Activated CD4-positive, alpha-beta memory T cell treated with anti-CD3 and anti-CD28 coated beads, Interleukin-2, amount 10 ng/mL, durations not matched to agents 7 days and 5 days (primary cell): ENCODE measurements around the gene ME3. TPM values are rescaled to one million over a fixed set of nuclear protein-coding genes. Genes with fewer than 3 reads are reported as not detected.
"Not testable (repeated sequence)": the region's sequence is repeated elsewhere in the genome, so short reads cannot be mapped to it uniquely, and the experiment has no call there.

Experiments used
- CTCF ChIA-PET: fragments of 350-600 bp; sonication (Branson Sonifier 250); formaldehyde crosslinking; loops from one replicate; lab custom pipeline; 2021; ENCODE audit warnings: antibody characterized with exemption, inconsistent platforms; lab: Charles Lee
- POLR2A ChIA-PET: fragments of 350-600 bp; sonication (Branson Sonifier 250); formaldehyde crosslinking; loops from one replicate; lab custom pipeline; 2021; ENCODE audit warnings: antibody characterized with exemption; lab: Charles Lee
- DNase-seq: peaks from one replicate; pipeline ENCODE4 v3.0.0-alpha.2; 2020
- H3K27ac Mint-ChIP-seq: one replicate; pipeline ENCODE4 v1.8.0; 2021; ENCODE audit warnings: mild to moderate bottlenecking, mixed read lengths
- H3K27me3 Mint-ChIP-seq: one replicate; pipeline ENCODE4 v1.8.0; 2021; ENCODE audit warnings: mixed read lengths
- H3K36me3 Mint-ChIP-seq: one replicate; pipeline ENCODE4 v1.8.0; 2021; ENCODE audit warnings: low read depth, mixed read lengths
- H3K4me1 Mint-ChIP-seq: one replicate; pipeline ENCODE4 v1.8.0; 2021; ENCODE audit warnings: mixed read lengths
- H3K4me3 Mint-ChIP-seq: one replicate; pipeline ENCODE4 v1.8.0; 2021; ENCODE audit warnings: mild to moderate bottlenecking, mixed read lengths
- H3K9me3 Mint-ChIP-seq: one replicate; pipeline ENCODE4 v1.8.0; 2021; ENCODE audit warnings: mixed read lengths
- total RNA-seq, 2 experiments: library from RNA; stranded (reverse); gene quantifications; one replicate each; pipeline ENCODE4 v1.2.3, GENCODE V29; 2021

Gene ME3
- total RNA-seq, 2 experiments from 2014 or later = 0.83 to 0.93 TPM

- Mint-ChIP-seq H3K4me1 (no peaks in the 10 kb centered on the region), H3K9me3 (peaks cover 2% of the 10 kb centered on the region), H3K4me3 (no peak overlapping the region), H3K36me3 (no peaks in the 10 kb centered on the region), H3K27me3 (peaks cover 11% of the 10 kb centered on the region), H3K27ac (no peak overlapping the region)
- ChIA-PET POLR2A (no interaction called here), CTCF (no interaction called here)
- DNase-seq = no peak
Observed at GRCh38 chr11:86621854-86622253, 50.6 kb downstream of the ME3 start.

DNA sequence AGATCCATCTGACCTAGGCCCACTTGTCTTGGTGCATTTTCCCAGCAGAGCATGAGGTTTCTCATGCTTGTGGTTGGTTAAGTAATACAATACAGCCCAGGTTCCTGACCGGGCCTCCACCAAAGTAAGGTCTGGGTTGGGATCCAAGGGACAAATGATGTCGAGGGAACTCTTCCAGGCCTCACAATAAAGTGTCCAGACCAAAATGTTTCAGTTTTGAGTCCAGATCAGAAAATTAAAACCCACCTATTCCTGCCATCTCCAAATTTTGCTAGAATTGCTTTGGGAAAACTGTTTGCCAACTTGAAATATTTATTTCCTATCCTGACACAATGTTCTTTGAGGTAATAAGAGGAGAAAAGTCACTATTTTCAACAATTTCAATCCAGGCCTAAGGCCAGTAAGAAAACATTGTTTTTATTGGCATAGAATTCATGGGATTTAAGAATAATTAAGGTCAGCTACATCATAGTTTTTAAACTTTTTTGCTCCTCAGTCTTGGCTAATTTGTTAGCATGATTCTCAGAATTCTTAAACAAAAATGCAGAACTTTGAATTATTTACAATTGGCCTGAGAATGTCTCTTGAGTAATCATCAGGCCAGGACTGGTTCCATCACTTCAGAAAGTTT, 51.4 kb downstream of the ME3 start:
- POLR2A ChIA-PET = no interaction called here
- no peaks in the 10 kb centered on the region for H3K36me3 Mint-ChIP-seq
- CTCF ChIA-PET = no interaction called here
- no peak for DNase-seq
- peaks cover 10% of the 10 kb centered on the region for H3K27me3 Mint-ChIP-seq
- peaks cover 2% of the 10 kb centered on the region for H3K9me3 Mint-ChIP-seq
- H3K4me1 Mint-ChIP-seq = no peaks in the 10 kb centered on the region
- no peak overlapping the region for H3K4me3 Mint-ChIP-seq
- H3K27ac Mint-ChIP-seq = no peak overlapping the region

- H3K27me3 Mint-ChIP-seq, H3K27ac Mint-ChIP-seq, POLR2A ChIA-PET, H3K4me1 Mint-ChIP-seq, H3K9me3 Mint-ChIP-seq, H3K4me3 Mint-ChIP-seq, DNase-seq, H3K36me3 Mint-ChIP-seq: not testable (repeated sequence)
- CTCF ChIA-PET = interaction anchor here (3.7 kb wide), 1 partner anchor 11 kb away, joined by 16 read pairs; no protein-coding TSS in a partner anchor
Observed at GRCh38 chr11:86619428-86619827, 53.0 kb downstream of the ME3 start.

GRCh38 chr11:86617502-86617901, 54.9 kb downstream of the ME3 start:
- Mint-ChIP-seq H3K4me3 (no peak overlapping the region), H3K27ac (no peak overlapping the region), H3K9me3 (peaks cover 2% of the 10 kb centered on the region), H3K27me3 (peaks cover 14% of the 10 kb centered on the region), H3K4me1 (no peaks in the 10 kb centered on the region), H3K36me3 (no peaks in the 10 kb centered on the region)
- ChIA-PET POLR2A (no interaction called here), CTCF (interaction anchor here (1.0 to 3.7 kb wide), 3 partner anchors 9 to 13 kb away, joined by 3 to 16 read pairs (median 4); no protein-coding TSS in a partner anchor)
- no peak for DNase-seq

- Mint-ChIP-seq H3K27ac (no peak overlapping the region), H3K36me3 (no peaks in the 10 kb centered on the region), H3K9me3 (peaks cover 2% of the 10 kb centered on the region), H3K27me3 (peaks cover 17% of the 10 kb centered on the region), H3K4me1 (no peaks in the 10 kb centered on the region), H3K4me3 (no peak overlapping the region)
- ChIA-PET POLR2A (no interaction called here), CTCF (no interaction called here)
- DNase-seq = no peak
Observed at GRCh38 chr11:86615487-86615886, 56.9 kb downstream of the ME3 start.

GRCh38 chr11:86610559-86611341, 61.7 kb downstream of the ME3 start:
- DNase-seq = no peak
- no peak overlapping the region for H3K4me3 Mint-ChIP-seq
- H3K27ac Mint-ChIP-seq = no peak overlapping the region
- H3K9me3 Mint-ChIP-seq = no peaks in the 10 kb centered on the region
- no peaks in the 10 kb centered on the region for H3K4me1 Mint-ChIP-seq
- H3K27me3 Mint-ChIP-seq = peaks cover 20% of the 10 kb centered on the region
- ChIA-PET POLR2A (no interaction called here), CTCF (no interaction called here)
- no peaks in the 10 kb centered on the region for H3K36me3 Mint-ChIP-seq

DNA sequence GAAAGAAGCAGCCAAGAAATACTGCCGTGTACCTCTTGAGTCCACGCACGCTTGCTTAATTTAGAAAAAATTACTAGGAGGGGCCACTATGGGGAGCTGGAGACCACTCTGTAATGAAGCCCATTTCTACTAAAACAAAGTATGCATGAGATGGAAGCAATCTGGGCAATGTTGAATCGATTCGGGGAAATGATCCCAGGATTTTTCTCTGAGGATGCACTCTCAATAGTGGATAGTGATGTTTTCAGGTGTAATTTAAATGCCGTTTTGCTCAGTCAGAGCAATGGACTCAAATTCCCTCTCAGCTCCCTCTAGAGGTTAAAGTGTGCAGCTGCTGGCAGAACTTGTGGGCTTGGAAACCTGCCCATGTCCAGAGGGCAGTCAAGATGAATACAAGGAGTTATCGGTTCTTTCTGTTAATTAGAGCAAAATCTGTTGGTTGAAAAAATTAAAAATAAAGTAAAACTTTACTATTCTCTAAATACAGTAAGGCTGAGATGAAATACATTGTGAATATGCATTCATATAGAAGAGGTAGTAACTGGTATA, 64.1 kb downstream of the ME3 start:
- H3K4me1 Mint-ChIP-seq = no peaks in the 10 kb centered on the region
- H3K36me3 Mint-ChIP-seq = no peaks in the 10 kb centered on the region
- no peak overlapping the region for H3K27ac Mint-ChIP-seq
- POLR2A ChIA-PET = no interaction called here
- H3K27me3 Mint-ChIP-seq = peaks cover 17% of the 10 kb centered on the region
- peak; percentile 43 for DNase-seq
- H3K9me3 Mint-ChIP-seq = no peaks in the 10 kb centered on the region
- H3K4me3 Mint-ChIP-seq = no peak overlapping the region
- CTCF ChIA-PET = interaction anchor here (0.6 to 4.5 kb wide), 38 partner anchors 10 to 1985 kb away, joined by 3 to 37 read pairs (median 4); partner anchors contain the start of gene CCDC83

DNA sequence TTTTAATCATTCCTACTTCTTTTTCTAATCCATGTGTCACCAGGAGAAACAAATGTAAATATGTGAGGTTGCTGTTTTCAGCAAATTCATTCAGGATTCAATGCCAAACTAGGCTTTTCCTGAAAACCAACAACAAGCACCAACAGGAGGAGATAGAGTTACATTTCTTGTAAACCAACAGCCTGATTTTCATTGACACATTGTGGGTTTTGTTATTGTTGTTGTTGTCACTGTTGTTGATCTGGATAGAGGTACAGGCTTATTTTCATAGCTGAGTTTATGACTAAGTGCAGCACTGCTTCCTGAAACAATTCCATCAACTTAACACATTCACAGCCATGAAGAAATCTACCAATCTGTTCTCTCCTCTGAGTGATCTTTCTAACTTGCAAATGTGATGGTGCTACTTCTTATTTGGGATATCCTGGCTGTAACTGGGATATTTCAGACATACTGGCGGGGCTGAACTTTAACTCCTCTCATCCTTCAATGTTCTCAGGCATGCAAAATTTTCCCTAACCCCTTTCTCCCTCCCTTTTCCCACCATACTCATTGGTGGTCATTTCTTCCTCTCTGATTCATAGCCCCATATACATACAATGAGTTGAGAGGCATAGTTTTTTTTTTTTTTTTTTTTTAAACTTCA, 65.5 kb downstream of the ME3 start:
- DNase-seq = no peak
- no peaks in the 10 kb centered on the region for H3K36me3 Mint-ChIP-seq
- no peak overlapping the region for H3K27ac Mint-ChIP-seq
- no peak overlapping the region for H3K4me3 Mint-ChIP-seq
- H3K4me1 Mint-ChIP-seq = no peaks in the 10 kb centered on the region
- no peaks in the 10 kb centered on the region for H3K9me3 Mint-ChIP-seq
- ChIA-PET POLR2A (no interaction called here), CTCF (interaction anchor here (0.6 to 4.5 kb wide), 6 partner anchors 10 to 260 kb away, joined by 4 to 37 read pairs (median 6); no protein-coding TSS in a partner anchor)
- peaks cover 11% of the 10 kb centered on the region for H3K27me3 Mint-ChIP-seq

DNA sequence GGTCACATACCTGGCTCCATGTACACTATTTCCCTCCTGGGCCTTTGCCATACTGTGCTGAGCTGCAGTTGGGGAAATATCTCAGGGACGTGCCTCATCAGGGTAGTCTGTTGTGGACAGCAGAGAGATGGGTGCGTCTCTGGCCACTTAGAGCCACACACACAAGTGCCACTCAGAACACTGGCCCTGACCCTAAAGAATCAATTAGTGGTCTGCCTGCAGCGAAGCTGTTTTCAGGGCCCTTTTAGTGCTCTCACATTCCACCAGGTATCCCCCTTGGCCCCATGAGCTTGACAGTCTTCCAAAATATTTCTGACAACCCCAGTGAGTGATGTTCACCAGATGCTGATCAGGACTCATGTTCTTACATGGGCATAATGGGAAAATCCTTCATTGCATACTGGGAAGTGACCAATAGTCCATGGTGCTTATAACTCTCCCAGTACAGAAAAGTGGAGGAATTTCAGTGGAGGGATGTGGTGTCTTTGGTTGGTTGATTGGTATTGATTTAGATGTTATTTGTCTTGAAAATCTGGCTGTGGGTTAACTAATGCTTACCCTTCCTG, 66.1 kb downstream of the ME3 start:
- no peak for DNase-seq
- Mint-ChIP-seq H3K27ac (no peak overlapping the region), H3K4me1 (no peaks in the 10 kb centered on the region), H3K9me3 (no peaks in the 10 kb centered on the region), H3K36me3 (no peaks in the 10 kb centered on the region), H3K4me3 (no peak overlapping the region), H3K27me3 (peaks cover 10% of the 10 kb centered on the region)
- ChIA-PET POLR2A (no interaction called here), CTCF (interaction anchor here (0.8 to 4.5 kb wide), 2 partner anchors 11 to 151 kb away, joined by 4 to 37 read pairs; no protein-coding TSS in a partner anchor)

DNA sequence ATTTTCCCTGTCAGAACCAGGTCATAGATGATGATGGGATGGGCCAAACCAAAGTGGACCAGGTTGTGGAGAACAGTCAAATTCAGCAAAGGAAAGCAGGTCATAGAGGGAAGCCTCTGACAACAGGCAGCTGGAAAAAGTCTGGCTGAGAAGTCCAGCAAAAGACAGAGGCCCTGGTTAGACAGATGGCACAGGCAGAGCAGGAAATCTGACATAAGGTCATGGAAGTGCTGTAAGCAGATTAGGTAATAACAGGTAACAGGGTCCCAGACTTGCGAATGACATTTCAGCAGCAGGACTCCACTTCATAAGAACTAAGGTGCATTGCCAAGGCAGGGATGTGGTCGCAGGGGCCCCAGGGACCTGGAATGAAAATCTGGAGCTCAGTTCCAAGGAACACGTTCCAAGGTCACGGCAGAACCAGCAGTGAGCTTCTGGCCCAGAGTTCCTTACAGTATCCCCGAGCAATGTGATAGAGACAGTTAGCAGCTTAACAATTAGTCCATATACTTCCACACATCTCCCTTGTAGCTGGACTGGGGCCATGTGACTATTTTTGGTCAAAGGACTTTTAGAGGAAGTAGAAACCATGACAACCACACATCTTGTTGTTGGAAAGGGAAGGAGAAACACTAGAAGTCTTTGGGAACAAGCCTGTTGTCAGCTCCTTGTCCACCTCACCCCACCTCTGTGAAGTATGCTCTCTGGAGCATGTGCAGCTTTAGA, 75.4 kb downstream of the ME3 start:
- Mint-ChIP-seq H3K27ac (no peak overlapping the region), H3K27me3 (peaks cover 5% of the 10 kb centered on the region), H3K9me3 (no peaks in the 10 kb centered on the region), H3K4me3 (no peak overlapping the region), H3K4me1 (peaks cover 14% of the 10 kb centered on the region), H3K36me3 (no peaks in the 10 kb centered on the region)
- DNase-seq = no peak
- CTCF ChIA-PET = interaction anchor here (2.5 kb wide), 1 partner anchor 12 kb away, joined by 10 read pairs; no protein-coding TSS in a partner anchor
- POLR2A ChIA-PET = no interaction called here

- H3K36me3 Mint-ChIP-seq = no peaks in the 10 kb centered on the region
- POLR2A ChIA-PET = no interaction called here
- CTCF ChIA-PET = interaction anchor here (2.5 kb wide), 1 partner anchor 13 kb away, joined by 10 read pairs; no protein-coding TSS in a partner anchor
Observed at GRCh38 chr11:86595955-86596354, 76.5 kb downstream of the ME3 start.

GRCh38 chr11:86595451-86595850, 77.0 kb downstream of the ME3 start:
- Mint-ChIP-seq H3K4me3 (no peak overlapping the region), H3K4me1 (peaks cover 18% of the 10 kb centered on the region), H3K27me3 (peaks cover 5% of the 10 kb centered on the region), H3K36me3 (no peaks in the 10 kb centered on the region), H3K9me3 (no peaks in the 10 kb centered on the region), H3K27ac (no peak overlapping the region)
- CTCF ChIA-PET = no interaction called here
- DNase-seq = no peak
- POLR2A ChIA-PET = no interaction called here

More at GRCh38 chr11:86595955-86596354, 76.5 kb downstream of the ME3 start:
- Mint-ChIP-seq H3K27ac (no peak overlapping the region), H3K27me3 (peaks cover 5% of the 10 kb centered on the region), H3K9me3 (no peaks in the 10 kb centered on the region), H3K4me3 (no peak overlapping the region), H3K4me1 (peaks cover 18% of the 10 kb centered on the region)
- DNase-seq = no peak
